HG02623 (cell line): ENCODE results near the gene RNF111.
"Not testable (repeated sequence)": the region's sequence is repeated elsewhere in the genome, so short reads cannot be mapped to it uniquely, and the experiment has no call there.

Experiments used
- ATAC-seq: cut with Tn5 transposase; IDR thresholded peaks from one replicate; pipeline ENCODE4 v1.9.1; 2021; ENCODE audit warnings: moderate library complexity; ENCODE audit not compliant: unreplicated experiment

The RNF111 gene

GRCh38 chr15:59052915-59053407 is 65.5 kb downstream of the RNF111 start:
- no peak for ATAC-seq

GRCh38 chr15:59053482-59053881 is 66.0 kb downstream of the RNF111 start:
- ATAC-seq: no peak

DNA sequence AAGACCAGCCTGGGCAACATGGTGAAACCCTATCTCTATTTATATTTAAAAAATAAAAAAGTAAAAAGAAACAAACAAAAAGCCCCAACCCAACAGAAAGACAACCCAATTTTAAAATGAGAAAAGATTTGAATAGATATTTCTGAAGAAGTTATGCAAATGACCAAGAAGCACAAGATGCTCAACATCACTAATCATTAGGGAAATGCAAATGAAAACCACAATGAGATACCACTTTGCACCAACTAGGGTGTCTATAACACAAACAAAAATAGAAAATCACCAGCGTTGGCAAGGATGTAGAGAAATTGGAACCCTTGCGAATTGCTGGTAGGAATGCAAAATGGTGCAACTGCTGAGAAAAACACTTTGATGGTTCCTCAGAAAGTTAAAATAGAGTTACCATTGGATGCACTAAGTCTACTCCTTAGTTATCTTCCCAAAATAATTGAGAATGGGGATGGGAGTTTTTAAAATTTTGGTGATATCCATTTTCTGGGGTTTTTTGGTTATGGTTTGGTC is 71.7 kb downstream of the RNF111 start:
- no peak for ATAC-seq

DNA sequence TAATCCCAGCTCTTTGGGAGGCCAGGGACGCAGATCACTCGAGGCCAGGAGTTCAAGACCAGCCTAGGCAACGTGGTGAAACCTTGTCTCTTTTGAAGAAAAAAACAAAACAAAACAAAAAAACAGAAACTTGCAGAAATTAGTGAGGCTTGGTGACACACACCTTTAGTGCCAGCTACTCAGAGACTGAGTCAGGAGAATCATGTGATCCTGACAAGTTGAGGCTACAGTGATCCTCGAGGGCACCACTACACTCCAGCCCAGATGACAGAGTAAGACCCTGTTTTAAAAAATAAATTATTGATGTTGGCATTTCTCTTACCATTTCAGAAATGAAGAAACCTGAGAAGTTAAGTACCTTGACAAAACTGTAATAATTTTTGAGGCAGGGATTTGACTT is 72.9 kb downstream of the RNF111 start:
- no peak for ATAC-seq

DNA sequence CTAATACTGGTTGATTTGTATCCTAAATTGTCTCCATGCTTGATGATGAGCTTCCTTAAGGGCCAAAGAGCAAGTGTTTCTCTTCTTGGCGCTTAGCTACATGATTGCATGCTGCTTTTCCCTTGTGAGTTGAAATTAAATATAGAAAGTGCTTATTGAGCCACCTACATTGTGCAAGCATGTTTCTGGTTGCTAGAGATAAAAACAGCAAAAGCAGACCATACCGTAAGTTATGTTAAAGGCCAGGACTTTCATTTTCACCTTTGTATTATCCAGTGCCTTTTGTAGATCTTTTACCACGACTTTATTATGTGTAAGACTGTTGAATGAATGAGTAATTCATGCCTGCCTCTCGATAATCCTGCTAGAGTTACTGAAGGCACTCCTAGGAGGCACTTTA is 75.6 kb downstream of the RNF111 start:
- ATAC-seq: no peak

DNA sequence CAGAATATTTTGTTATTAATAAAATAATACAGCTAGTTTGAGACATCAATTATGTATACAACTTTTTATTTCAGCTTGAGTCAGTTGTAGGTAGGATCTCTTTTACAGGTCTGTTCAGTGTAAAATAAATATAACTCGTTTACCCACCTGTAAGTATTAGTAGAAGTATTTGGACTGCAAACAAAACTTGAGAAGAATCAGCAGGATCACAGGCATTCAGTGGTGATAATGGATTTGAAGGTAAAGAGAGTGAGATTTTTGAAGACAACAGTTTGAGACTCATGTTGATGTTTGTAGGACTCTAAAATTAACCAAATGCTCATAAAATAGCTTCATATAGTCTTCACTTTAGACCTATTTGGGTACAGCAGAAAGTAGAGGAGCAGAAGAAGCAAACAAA is 82.0 kb downstream of the RNF111 start:
- ATAC-seq: no peak

- ATAC-seq: no peak
Observed at GRCh38 chr15:59074607-59075006, 87.1 kb downstream of the RNF111 start.

- ATAC-seq: no peak
Observed at GRCh38 chr15:59087731-59088130, 100.3 kb downstream of the RNF111 start.

DNA sequence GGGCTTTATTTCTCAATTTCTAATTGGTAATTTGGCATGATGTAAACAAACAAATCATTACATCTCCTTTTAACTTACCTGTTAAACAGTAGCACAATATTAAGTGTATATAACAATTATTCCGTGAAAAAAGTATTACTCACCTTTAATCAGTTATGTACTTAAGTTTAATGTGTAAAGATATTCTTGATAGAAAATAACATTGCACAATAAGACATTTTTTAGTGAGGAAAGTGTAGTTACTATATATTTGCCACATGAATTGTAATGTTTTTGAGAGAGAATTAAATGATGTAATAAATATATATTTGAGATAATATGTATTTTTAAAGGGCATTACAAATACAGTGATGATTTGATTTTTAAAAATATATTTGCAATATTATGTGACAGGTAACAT is 106.6 kb downstream of the RNF111 start:
- ATAC-seq: no peak

DNA sequence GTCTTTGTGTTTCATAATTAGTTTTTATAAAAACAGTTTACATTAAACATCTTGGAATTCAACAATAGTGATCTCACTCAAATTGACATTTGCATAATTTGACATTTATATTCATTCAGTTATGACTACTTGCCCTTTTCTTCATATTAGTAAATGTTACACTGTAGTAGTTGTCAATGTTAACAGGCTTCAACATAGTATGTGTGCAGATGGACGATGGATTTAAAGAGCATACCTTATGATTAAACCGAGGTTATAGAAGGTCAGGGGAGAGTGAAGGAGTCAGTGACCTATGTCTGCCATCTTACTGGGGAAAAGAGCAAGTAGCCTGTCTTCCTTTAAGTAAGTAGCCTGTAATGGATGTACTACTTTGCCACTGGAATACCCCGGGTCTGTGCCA is 109.0 kb downstream of the RNF111 start:
- no peak for ATAC-seq

GRCh38 chr15:59099162-59099685 is 111.8 kb downstream of the RNF111 start:
- no peak for ATAC-seq

DNA sequence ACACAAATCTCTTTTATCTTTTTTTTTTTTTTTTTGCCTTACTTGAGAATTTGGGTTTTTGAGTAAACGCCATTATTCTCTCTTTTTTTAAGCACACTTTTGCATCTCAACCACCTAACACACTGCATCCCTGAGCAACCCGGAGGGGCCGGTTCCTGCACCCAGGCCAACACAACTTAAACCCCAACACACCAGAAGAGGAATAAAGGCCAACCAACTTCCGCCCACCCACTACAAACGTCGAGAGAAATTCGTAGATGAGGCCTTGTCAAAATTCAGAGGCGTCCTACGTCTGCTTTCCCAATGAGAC is 117.1 kb downstream of the RNF111 start:
- ATAC-seq: peak; percentile 20

DNA sequence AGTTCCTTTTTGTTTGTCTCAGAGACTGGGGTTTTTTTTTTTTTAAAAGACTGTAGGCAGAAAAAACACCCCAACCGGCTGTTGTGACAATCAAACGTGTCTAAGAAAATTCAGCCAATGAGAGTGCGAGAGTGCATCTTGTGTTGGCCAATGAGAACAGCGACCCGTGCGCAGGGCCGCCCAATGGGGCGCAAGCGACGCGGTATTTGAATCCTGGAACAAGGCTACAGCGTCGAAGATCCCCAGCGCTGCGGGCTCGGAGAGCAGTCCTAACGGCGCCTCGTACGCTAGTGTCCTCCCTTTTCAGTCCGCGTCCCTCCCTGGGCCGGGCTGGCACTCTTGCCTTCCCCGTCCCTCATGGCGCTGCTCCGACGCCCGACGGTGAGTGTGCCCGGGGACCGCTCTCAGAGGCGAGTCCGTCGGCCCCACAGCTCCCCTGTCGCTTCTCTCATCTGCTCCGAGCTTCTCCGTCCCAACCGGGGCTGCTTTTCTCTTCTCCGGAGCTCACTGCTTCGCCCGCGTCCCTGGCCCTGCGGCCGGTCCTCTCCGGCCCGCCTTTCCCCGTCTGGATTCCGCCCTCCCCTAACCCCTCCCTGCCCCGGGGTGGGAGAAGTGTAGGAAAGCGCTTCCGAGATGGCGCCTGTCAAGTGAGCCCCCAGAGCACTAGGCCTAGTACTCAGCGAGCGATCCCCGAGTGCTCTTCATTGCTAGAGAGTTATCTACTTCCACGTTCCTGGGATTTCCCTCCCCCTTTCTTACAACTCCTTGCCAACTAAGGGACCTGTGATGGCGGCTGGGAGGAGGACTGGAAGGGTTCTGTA is 117.7 kb downstream of the RNF111 start, which contains the start of gene CCNB2:
Gene CCNB2, plus strand, starts transcription at position 235 of the 821 bp plus-strand sequence. Its CDS starts 123 bp downstream, at position 358.
- peak; percentile 98 for ATAC-seq

GRCh38 chr15:59105854-59106253 is 118.4 kb downstream of the RNF111 start:
- no peak for ATAC-seq

DNA sequence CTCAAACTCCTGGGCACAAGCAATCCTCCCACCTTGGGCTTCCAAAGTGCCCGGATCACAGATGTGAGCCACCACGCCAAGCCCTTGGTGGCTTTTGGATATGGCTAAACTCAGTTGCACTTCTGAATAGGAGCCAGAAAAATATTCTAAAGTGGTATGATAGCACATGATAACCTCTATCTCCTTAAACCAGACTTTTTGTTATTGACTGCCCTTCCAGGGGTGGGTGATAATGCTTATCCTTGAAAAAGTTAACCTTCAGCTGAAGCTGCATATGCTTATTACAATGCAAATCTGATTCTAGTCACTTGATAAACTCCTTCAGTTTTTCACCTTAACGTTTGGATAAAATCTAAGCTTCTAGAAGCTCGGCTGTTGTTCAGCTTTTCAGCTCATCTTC is 123.8 kb downstream of the RNF111 start:
- no peak for ATAC-seq

GRCh38 chr15:59115047-59115446 is 127.6 kb downstream of the RNF111 start:
- ATAC-seq: no peak

DNA sequence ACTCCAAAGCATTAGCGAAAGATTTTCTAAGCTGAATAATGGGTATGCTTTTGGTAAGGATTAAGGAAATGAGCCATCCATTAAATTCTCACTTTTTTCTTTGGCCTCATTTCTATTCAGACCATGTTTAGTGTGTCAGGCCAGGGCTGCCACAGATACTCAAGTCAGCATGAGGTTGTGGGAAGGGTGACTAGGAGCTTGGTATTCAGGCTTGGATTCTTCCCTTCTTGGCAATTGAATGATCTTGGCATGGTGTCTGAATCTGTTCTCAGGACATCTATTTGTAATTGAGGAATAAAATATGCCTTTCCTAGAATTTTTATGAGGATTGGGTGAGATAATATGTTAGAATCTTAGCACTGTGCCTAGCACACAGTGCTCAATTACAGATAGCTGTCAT is 128.7 kb downstream of the RNF111 start:
- ATAC-seq: no peak

GRCh38 chr15:59116771-59117170 is 129.3 kb downstream of the RNF111 start:
- no peak for ATAC-seq

GRCh38 chr15:59119625-59120024 is 132.2 kb downstream of the RNF111 start:
- ATAC-seq: no peak

DNA sequence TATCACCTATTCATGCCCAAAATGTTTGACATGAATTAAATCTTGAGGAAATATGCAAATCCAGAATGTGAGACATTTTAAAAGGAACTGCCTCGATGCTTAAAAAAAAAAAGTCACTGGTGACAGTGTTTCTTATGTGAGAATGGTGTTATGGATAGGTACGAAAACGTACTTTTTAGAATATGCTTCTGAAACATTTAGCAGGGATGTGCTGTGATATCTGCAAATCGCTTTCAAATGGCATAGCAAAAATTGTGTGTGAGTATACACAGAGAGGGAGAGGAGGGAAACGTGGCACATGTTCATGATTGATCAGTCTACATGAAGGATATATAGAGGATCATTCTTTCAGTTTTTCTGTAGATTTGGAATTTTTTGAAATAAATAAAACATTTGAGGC is 133.5 kb downstream of the RNF111 start:
- ATAC-seq: no peak

GRCh38 chr15:59124261-59124660 is 136.8 kb downstream of the RNF111 start:
- ATAC-seq: no peak

DNA sequence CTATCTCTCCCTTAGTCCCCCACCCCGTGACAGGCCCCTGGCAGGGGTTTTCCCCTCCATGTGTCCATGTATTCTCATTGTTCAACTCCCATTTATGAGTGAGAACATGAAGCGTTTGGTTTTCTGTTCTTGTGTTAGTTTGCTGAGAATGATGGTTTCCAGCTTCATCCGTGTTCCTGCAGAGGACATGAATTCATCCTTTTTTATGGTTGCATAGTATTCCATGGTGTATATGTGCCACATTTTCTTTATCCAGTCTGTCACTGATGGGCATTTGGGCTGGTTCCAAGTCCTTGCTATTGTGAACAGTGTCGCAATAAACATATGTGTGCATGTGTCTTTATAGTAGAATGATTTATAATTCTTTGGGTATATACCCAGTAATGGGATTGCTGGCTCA is 138.2 kb downstream of the RNF111 start:
- not testable (repeated sequence) for ATAC-seq
